H1 (cell line): Measurements from ENCODE around the gene ARHGEF12. TPM values are rescaled to one million over a fixed set of nuclear protein-coding genes. Genes with fewer than 3 reads are reported as not detected.

Experiments
- CTCF ChIA-PET: fragments of 300-600 bp; sonication (Branson Sonifier 250); formaldehyde crosslinking; loops from one replicate; lab custom pipeline; 2021; ENCODE audit not compliant: partially characterized antibody; lab: Charles Lee
- POLR2A ChIA-PET: fragments of 300-600 bp; sonication (Branson Sonifier 250); formaldehyde crosslinking; loops from one replicate; lab custom pipeline; 2021; ENCODE audit warnings: inconsistent platforms; ENCODE audit not compliant: partially characterized antibody; lab: Charles Lee
- DNase-seq, 2 experiments: peaks; one replicate each; pipeline versions ENCODE4 v3.0.0 to v3.0.0-alpha.2; 2010 to 2022; ENCODE audit warnings: low spot score in 2 of 2, low read depth in 1 of 2, mixed read lengths in 1 of 2
- FAIRE-seq: peaks from 2 replicates; lab custom pipeline; 2011; peaks lifted over from hg19 to GRCh38; lab: Jason Lieb, UNC
- H2AFZ ChIP-seq: 2 replicates; pipeline ENCODE4 v1.8.1; 2012; ENCODE audit warnings: low read length, inconsistent platforms
- H2AK5ac ChIP-seq: 2 replicates; pipeline ENCODE4 v1.6.1; 2013; ENCODE audit warnings: low read depth, low read length
- H2BK120ac ChIP-seq: replicated peaks from 2 replicates; pipeline ENCODE3; 2013; ENCODE audit warnings: low read depth, low read length, inconsistent platforms
- H2BK12ac ChIP-seq: 2 replicates; pipeline ENCODE4 v1.6.1; 2013; ENCODE audit warnings: low read depth, low read length
- H2BK15ac ChIP-seq: 2 replicates; pipeline ENCODE4 v1.6.1; 2013; ENCODE audit warnings: low read length
- H2BK20ac ChIP-seq: 2 replicates; pipeline ENCODE4 v1.6.1; 2013; ENCODE audit warnings: low read length
- H2BK5ac ChIP-seq: 2 replicates; pipeline ENCODE4 v1.6.1; 2013; ENCODE audit warnings: low read depth, low read length
- H3K14ac ChIP-seq: 2 replicates; pipeline ENCODE4 v1.6.1; 2013; ENCODE audit warnings: inconsistent platforms; ENCODE audit not compliant: insufficient read length
- H3K18ac ChIP-seq: 2 replicates; pipeline ENCODE4 v1.6.1; 2013; ENCODE audit warnings: low read length; ENCODE audit errors: extremely low read depth
- H3K23ac ChIP-seq: 2 replicates; pipeline ENCODE4 v1.6.1; 2013; ENCODE audit warnings: inconsistent platforms; ENCODE audit not compliant: insufficient read length
- H3K23me2 ChIP-seq: 2 replicates; pipeline ENCODE4 v1.6.1; 2013; ENCODE audit warnings: low read depth, low read length
- H3K27ac ChIP-seq: 2 replicates; pipeline ENCODE4 v1.6.1; 2011; ENCODE audit warnings: low read depth, low read length, inconsistent platforms
- H3K27me3 ChIP-seq, 4 experiments: replicated peaks in 1 of 4; 1 replicate in 1 of 4; 2 replicates in 3 of 4; pipeline versions ENCODE4 v1.6.1 to v1.8.1; 2011 to 2013; ENCODE audit warnings: low read length in 3 of 4, mild to moderate bottlenecking in 3 of 4, inconsistent platforms in 2 of 4, mixed read lengths in 2 of 4, moderate library complexity in 1 of 4; ENCODE audit not compliant: control insufficient read depth in 3 of 4, insufficient read depth in 3 of 4; ENCODE audit errors: extremely low read depth in 1 of 4
- H3K36me3 ChIP-seq, 4 experiments: 2 replicates each; pipeline versions ENCODE4 v1.6.1 to v1.8.1; 2011 to 2013; ENCODE audit warnings: mild to moderate bottlenecking in 4 of 4, low read length in 3 of 4, moderate library complexity in 2 of 4, control low read depth in 1 of 4, inconsistent platforms in 1 of 4; ENCODE audit not compliant: insufficient read depth in 4 of 4, control insufficient read depth in 2 of 4
- H3K4ac ChIP-seq: replicated peaks from 2 replicates; pipeline ENCODE3; 2013; ENCODE audit warnings: low read length, low read depth, mixed read lengths, inconsistent platforms; ENCODE audit not compliant: insufficient read length
- H3K4me1 ChIP-seq, 4 experiments: replicated peaks in 1 of 4; 1 replicate in 1 of 4; 2 replicates in 3 of 4; pipeline versions ENCODE4 v1.6.1 to v1.8.1; 2011 to 2013; ENCODE audit warnings: low read length in 3 of 4, inconsistent platforms in 2 of 4, mixed read lengths in 1 of 4; ENCODE audit not compliant: insufficient read depth in 4 of 4, control insufficient read depth in 3 of 4
- H3K4me2 ChIP-seq, 2 experiments: 2 replicates each; pipeline versions ENCODE4 v1.6.1 to v1.8.1; 2011 to 2013; ENCODE audit warnings: low read depth in 2 of 2, low read length in 2 of 2, control low read depth in 1 of 2, inconsistent platforms in 1 of 2, mild to moderate bottlenecking in 1 of 2; ENCODE audit not compliant: insufficient read depth in 1 of 2
- H3K4me3 ChIP-seq, 4 experiments: fragments of 200-600, 300-600 bp in 1 of 4; sonication (generic), shearing (Covaris generic), sonication (Bioruptor Twin) in 1 of 4; 2 replicates each; pipeline versions ENCODE4 v1.5.1 to v1.8.1; 2011 to 2016; ENCODE audit warnings: low read length in 4 of 4, low read depth in 3 of 4, control low read depth in 2 of 4, inconsistent platforms in 2 of 4, mild to moderate bottlenecking in 2 of 4, mixed read lengths in 1 of 4, moderate library complexity in 1 of 4; ENCODE audit not compliant: insufficient read depth in 2 of 4; ENCODE audit errors: extremely low read depth in 1 of 4
- H3K56ac ChIP-seq: replicated peaks from 2 replicates; pipeline ENCODE3; 2013; ENCODE audit warnings: low read depth, mild to moderate bottlenecking, mixed read lengths, low read length, inconsistent platforms; ENCODE audit not compliant: insufficient read length
- H3K79me1 ChIP-seq: 2 replicates; pipeline ENCODE4 v1.6.1; 2013; ENCODE audit warnings: low read depth, low read length, control low read depth
- H3K79me2 ChIP-seq, 2 experiments: 2 replicates each; pipeline versions ENCODE4 v1.6.1 to v1.8.1; 2012 to 2013; ENCODE audit warnings: low read length in 2 of 2, mild to moderate bottlenecking in 2 of 2, inconsistent platforms in 1 of 2; ENCODE audit not compliant: insufficient read depth in 2 of 2, control insufficient read depth in 1 of 2
- H3K9ac ChIP-seq, 4 experiments: replicated peaks in 1 of 4; 1 replicate in 1 of 4; 2 replicates in 3 of 4; pipeline versions ENCODE4 v1.6.1 to v1.8.1; 2011 to 2013; ENCODE audit warnings: low read depth in 3 of 4, low read length in 3 of 4, control low read depth in 2 of 4, mild to moderate bottlenecking in 2 of 4, moderate library complexity in 2 of 4, inconsistent platforms in 1 of 4; ENCODE audit errors: extremely low read depth in 1 of 4
- H3K9me3 ChIP-seq, 2 experiments: 2 replicates each; pipeline versions ENCODE4 v1.6.1 to v1.8.1; 2012 to 2013; ENCODE audit warnings: mild to moderate bottlenecking in 2 of 2, moderate library complexity in 2 of 2, control low read depth in 1 of 2, inconsistent platforms in 1 of 2, low read depth in 1 of 2, low read length in 1 of 2, mixed read lengths in 1 of 2; ENCODE audit not compliant: insufficient read depth in 2 of 2
- H4K20me1 ChIP-seq, 2 experiments: replicated peaks in 1 of 2; 2 replicates each; pipeline versions ENCODE3 to v1.8.1; 2011 to 2013; ENCODE audit warnings: inconsistent platforms in 2 of 2, low read length in 2 of 2, mild to moderate bottlenecking in 1 of 2; ENCODE audit not compliant: insufficient read depth in 2 of 2, control insufficient read depth in 1 of 2
- H4K5ac ChIP-seq: 2 replicates; pipeline ENCODE4 v1.6.1; 2013; ENCODE audit warnings: low read length, low read depth, mixed read lengths, inconsistent platforms; ENCODE audit not compliant: insufficient read length
- H4K8ac ChIP-seq: 2 replicates; pipeline ENCODE4 v1.8.0; 2013; ENCODE audit warnings: mild to moderate bottlenecking, moderate library complexity, low read length, inconsistent platforms; ENCODE audit not compliant: insufficient read depth; ENCODE audit errors: extremely low read depth
- H4K91ac ChIP-seq: replicated peaks from 2 replicates; pipeline ENCODE3; 2013; ENCODE audit warnings: low read length, mixed read lengths, inconsistent platforms; ENCODE audit not compliant: insufficient read length
- ATF2 ChIP-seq: IDR thresholded peaks from 2 replicates; pipeline ENCODE4 v1.6.1; 2012; ENCODE audit warnings: low read length, inconsistent platforms
- BRCA1 ChIP-seq: IDR thresholded peaks from 2 replicates; pipeline ENCODE4 v1.6.1; 2012; ENCODE audit warnings: low read depth, low read length, improper control_type of control experiment
- CTBP2 ChIP-seq: IDR thresholded peaks from 2 replicates; pipeline ENCODE4 v1.7.0; 2011; ENCODE audit warnings: borderline replicate concordance, mild to moderate bottlenecking, moderate library complexity, mixed read lengths, low read length; ENCODE audit not compliant: insufficient read depth, insufficient read length
- KDM5A ChIP-seq: fragments of 200-600 bp; IDR thresholded peaks from 2 replicates; pipeline ENCODE4 v1.7.1; 2012; ENCODE audit warnings: mild to moderate bottlenecking, low read length, inconsistent platforms, mixed read lengths
- NANOG ChIP-seq: IDR thresholded peaks from 2 replicates; pipeline ENCODE4 v1.6.1; 2011; ENCODE audit warnings: low read length, low read depth, mild to moderate bottlenecking, inconsistent platforms; ENCODE audit not compliant: insufficient read depth, poor library complexity, severe bottlenecking
- NRF1 ChIP-seq: IDR thresholded peaks from 2 replicates; pipeline ENCODE4 v1.6.1; 2011; ENCODE audit warnings: mild to moderate bottlenecking, low read depth, low read length, improper control_type of control experiment
- PHF8 ChIP-seq: fragments of 200-600 bp; sonication (generic); conservative IDR thresholded peaks from 2 replicates; pipeline ENCODE4 v1.7.1; 2012; ENCODE audit warnings: low read depth, mild to moderate bottlenecking, inconsistent platforms, low read length, moderate library complexity
- RNF2 ChIP-seq: fragments of 200-900, 300-1000 bp; sonication (generic); IDR thresholded peaks from 2 replicates; pipeline ENCODE4 v1.7.1; 2016; ENCODE audit warnings: borderline replicate concordance, low read depth, mild to moderate bottlenecking, antibody characterized with exemption, low read length; ENCODE audit not compliant: poor library complexity, severe bottlenecking; ENCODE audit errors: missing control alignments
- SIRT6 ChIP-seq: IDR thresholded peaks from one replicate; pipeline ENCODE4 v1.7.1; 2012; ENCODE audit warnings: low read length, inconsistent platforms
- ZNF274 ChIP-seq: IDR thresholded peaks from 2 replicates; pipeline ENCODE4 v1.7.0; 2012; ENCODE audit warnings: low read length, borderline replicate concordance; ENCODE audit errors: extremely low read depth
- polyA plus RNA-seq, 7 experiments: library from polyadenylated mRNA; depleted of rRNA in 3 of 7; stranded (reverse) in 5 of 7; unstranded in 2 of 7; fragments of >200 nt in 5 of 7; fragments of 200-250 nt in 2 of 7; gene quantifications; 1 replicate in 5 of 7; 2 replicates in 1 of 7; 4 replicates in 1 of 7; pipeline versions ENCODE4 v1.2.1 to v1.2.3, GENCODE V29; 2011 to 2013; ENCODE audit warnings: missing spikeins in 2 of 7, mixed read lengths in 2 of 7
- total RNA-seq: library from RNA; stranded (reverse); fragmentation: NEBNext Ultra II Directional; extraction: Animal tissue kit (Norgen Biotek cat#: 25700); gene quantifications from 2 replicates; pipeline ENCODE4 v1.2.1, GENCODE V29; 2021
- TF ChIP-seq, protein P1 (sequence below): IDR thresholded peaks from 2 replicates; pipeline ENCODE4 v1.6.1; 2011; ENCODE audit warnings: low read length, improper control_type of control experiment

ARHGEF12 gene
- total and polyA plus RNA-seq, 2 of the 8 experiments (the other 6 are each of a cell fraction or from before 2014, with no cell fraction given), result 5.1 to 33.7 TPM

DNA sequence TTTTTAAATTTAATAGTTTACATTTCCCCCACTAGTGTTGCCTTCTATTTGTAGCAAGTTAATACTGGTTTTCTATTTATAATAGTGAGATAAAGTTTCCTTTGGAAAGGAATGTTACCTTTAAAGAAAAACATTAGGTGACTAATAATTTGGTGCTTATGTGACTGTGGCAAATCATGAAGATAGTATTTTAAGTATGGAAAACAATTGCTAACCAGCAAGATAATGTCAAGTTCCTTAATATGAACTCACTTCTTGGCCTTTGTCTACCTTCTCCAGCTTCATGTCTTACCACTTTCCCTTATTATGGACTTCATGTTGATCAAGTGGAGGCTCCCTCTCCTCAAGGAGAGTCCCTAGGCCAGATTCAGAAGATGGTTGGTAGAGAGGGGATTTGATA lies 27.2 kb downstream of the ARHGEF12 start:
- no peak overlapping the region for H4K91ac ChIP-seq
- no peaks in the 10 kb centered on the region for H4K20me1 ChIP-seq
- CTCF ChIA-PET, result interaction anchor here (0.8 kb wide), 1 partner anchor 28 kb away, joined by 6 read pairs; no protein-coding TSS in a partner anchor
- POLR2A ChIA-PET, result no interaction called here
- H3K23ac ChIP-seq, result no peak overlapping the region
- no peak overlapping the region for H4K8ac ChIP-seq
- no peak overlapping the region for H3K18ac ChIP-seq
- peaks cover 4% of the 10 kb centered on the region in 2 experiments; a peak in 1 of 4 replicates for H3K9me3 ChIP-seq
- no peak overlapping the region for H2AK5ac ChIP-seq
- H2BK20ac ChIP-seq, result no peak overlapping the region
- H3K27ac ChIP-seq, result no peak overlapping the region
- H3K79me2 ChIP-seq, result peaks cover 0 to 50% of the 10 kb centered on the region in 2 experiments; a peak in 2 of 4 replicates
- no peak overlapping the region for H4K5ac ChIP-seq
- H3K9ac ChIP-seq, result no peak overlapping the region
- no peak overlapping the region for H2BK5ac ChIP-seq
- no peaks in the 10 kb centered on the region for H3K4me1 ChIP-seq
- no peak overlapping the region for H3K14ac ChIP-seq
- H2BK15ac ChIP-seq, result no peak overlapping the region
- no peak overlapping the region for H2BK12ac ChIP-seq
- no peaks in the 10 kb centered on the region for H3K36me3 ChIP-seq
- TF ChIP-seq, protein P1, sequence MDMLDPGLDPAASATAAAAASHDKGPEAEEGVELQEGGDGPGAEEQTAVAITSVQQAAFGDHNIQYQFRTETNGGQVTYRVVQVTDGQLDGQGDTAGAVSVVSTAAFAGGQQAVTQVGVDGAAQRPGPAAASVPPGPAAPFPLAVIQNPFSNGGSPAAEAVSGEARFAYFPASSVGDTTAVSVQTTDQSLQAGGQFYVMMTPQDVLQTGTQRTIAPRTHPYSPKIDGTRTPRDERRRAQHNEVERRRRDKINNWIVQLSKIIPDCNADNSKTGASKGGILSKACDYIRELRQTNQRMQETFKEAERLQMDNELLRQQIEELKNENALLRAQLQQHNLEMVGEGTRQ, result no peak
- TF ChIP-seq RNF2 (no peak), NRF1 (no peak), ZNF274 (no peak), BRCA1 (no peak), SIRT6 (no peak), NANOG (no peak), PHF8 (no peak), CTBP2 (no peak), ATF2 (no peak), KDM5A (no peak)
- H3K4ac ChIP-seq, result no peak overlapping the region
- no peak for FAIRE-seq
- H3K27me3 ChIP-seq, result no peaks in the 10 kb centered on the region
- H3K79me1 ChIP-seq, result no peaks in the 10 kb centered on the region
- H3K56ac ChIP-seq, result no peak overlapping the region
- H3K23me2 ChIP-seq, result no peaks in the 10 kb centered on the region
- DNase-seq, result no peak
- H2AFZ ChIP-seq, result no peak overlapping the region
- H3K4me3 ChIP-seq, result no peak overlapping the region
- H3K4me2 ChIP-seq, result no peak overlapping the region
- no peak overlapping the region for H2BK120ac ChIP-seq
